SHP77 (cell line): ENCODE data around the gene ZNF628.

Source experiments
- DNase-seq, 2 experiments: peaks; one replicate each; lab custom pipeline; 2025; lab: John Stamatoyannopoulos, UW

The ZNF628 gene

DNA sequence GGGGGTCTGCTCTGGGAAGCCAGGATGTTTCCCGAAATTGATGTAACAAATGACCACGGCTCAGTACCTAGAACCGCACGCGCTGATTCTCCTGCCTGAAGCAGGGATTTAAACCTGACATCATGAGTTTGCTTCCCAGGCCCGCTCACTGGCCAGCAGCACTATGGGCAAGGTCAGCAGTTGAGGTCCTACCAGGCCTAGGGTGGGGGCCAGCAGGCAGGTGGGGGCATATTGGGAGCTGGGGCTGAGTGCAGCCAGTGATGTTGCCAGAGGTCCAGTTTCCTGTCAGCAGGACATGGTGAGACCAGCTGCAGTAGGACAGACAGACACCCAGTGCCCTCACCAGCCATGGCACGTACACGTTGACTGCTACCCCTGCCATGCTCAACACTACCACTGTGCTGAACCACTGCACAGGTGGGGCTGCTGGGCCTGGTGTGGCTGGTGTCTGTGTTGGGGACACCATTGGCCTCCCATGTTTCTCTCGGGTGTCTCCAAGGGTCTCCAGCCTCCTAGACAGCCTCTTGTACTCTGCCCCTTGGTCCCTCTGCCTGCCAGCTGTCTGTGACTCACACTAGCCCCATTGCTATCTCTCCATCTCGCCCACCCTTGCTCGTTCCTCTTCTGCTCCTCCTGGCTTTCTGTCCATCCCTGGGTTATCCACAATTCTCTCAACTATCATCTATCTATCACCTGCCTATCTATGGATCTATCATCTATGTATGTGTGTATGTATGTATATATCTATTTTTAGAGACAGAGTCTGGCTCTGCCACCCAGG lies 10.8 kb upstream of the ZNF628 start:
- DNase-seq: no peak

DNA sequence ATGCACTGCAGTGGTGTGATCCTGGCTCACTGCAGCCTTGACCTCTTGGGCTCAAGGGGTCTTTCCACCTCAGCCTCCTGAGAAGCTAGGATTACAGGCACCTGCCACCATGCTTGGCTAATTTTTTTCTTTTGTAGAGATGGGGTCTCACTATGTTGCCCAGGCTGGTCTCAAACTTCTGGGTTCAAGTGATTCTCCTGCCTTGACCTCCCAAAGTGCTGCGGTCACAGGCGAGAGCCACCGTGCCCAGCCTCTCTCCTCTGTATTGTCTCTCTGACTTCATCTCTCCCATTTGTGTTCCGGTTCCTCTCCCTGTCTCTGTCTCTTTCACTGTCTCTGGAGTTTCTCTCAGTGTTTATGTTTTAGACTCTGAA lies 10.2 kb upstream of the ZNF628 start:
- DNase-seq: no peak

DNA sequence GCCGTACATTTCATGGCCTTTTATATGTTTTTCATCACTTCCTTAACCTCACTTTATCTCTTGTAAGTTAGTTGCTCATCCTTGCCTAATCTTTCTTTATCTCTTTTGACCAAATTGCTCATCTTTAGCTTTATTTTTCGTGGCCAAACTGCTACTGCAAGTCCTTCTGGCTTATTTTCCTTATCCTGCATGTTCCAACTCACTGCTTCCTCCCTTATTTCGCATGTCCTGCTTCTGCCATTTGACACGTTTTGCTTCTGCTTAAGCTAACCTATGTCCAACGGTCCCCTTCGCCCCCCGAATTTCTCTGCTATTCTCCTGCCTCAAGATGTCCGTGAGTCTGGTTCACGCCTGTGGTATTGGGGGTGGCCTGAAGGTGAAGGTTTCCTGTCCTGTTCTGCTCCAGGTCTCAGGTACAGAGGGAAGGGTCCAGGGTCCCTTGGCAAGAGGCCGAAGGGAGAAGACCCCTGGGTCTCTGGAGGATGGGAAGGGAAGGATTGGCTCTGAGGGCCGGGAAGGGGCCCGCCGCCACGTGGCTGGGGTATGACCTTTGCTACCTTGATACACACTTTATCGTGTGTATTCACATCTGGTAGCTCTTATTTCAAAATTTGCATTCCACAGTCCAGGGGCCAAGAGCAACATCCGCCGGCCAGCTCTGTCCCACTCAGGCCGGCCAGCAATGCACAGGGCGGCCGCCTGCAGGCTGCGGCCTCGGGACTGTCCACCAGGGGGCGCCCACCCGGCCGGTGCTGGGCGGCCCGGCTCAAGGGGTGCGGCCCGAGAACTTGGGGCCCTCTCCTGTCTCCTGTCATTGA lies 9.0 kb upstream of the ZNF628 start:
- DNase-seq: no peak

DNA sequence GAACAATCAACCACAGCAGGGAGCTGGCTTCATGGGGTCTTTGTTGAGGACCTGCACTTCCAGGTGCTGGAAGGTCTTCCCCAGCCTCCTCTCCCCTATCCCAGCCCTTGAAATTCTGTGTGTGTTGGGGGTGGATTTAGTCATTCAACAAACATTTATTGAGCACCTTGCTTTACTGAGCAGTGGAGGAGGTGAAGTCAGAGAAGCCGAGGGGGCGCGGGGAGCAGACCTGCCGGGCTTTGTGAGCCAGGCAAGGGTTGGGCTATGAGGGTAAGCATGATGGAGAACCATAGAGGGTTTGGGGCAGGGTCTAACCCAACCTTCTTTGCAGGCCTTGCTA lies 8.4 kb upstream of the ZNF628 start:
- no peak for DNase-seq

DNA sequence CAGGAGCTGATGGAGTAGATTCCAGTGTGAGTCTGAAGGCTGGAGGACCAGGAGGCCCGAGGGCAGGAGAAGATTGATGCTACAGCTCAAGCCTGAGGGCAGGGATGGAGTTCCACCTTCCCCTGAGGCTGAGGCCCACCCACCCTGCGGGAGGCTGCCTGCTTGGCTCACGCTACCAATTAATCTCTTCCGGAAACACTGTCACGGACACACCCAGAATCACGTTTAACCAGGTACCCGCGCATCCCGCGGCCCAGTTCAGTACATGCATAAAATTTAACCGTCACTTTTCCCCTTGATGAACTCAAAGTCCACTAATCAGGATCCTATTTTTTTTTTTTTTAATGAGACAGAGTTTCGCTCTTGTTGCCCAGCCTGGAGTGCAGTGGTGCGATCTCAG lies 5.2 kb upstream of the ZNF628 start:
- no peak for DNase-seq

DNA sequence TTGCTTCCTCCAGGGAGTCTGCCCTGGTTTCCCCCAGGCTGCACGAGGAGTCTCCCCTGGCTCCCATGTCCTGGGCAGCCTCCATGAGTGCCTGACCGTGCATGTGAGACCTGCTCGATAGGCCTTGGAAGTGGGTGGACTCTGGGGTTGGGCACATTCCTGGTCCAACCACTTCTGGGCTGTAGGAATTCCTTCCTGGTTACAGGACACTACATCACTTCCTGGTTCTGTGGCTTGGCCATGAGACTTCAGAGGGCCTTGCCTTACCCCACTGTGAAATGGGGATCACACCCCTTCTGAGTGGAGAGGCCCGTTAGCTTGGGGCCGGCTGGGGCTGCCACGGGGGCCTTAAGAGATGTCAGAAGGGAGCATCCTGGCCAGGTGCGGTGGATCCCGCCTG lies 4.0 kb upstream of the ZNF628 start:
- DNase-seq: no peak

DNA sequence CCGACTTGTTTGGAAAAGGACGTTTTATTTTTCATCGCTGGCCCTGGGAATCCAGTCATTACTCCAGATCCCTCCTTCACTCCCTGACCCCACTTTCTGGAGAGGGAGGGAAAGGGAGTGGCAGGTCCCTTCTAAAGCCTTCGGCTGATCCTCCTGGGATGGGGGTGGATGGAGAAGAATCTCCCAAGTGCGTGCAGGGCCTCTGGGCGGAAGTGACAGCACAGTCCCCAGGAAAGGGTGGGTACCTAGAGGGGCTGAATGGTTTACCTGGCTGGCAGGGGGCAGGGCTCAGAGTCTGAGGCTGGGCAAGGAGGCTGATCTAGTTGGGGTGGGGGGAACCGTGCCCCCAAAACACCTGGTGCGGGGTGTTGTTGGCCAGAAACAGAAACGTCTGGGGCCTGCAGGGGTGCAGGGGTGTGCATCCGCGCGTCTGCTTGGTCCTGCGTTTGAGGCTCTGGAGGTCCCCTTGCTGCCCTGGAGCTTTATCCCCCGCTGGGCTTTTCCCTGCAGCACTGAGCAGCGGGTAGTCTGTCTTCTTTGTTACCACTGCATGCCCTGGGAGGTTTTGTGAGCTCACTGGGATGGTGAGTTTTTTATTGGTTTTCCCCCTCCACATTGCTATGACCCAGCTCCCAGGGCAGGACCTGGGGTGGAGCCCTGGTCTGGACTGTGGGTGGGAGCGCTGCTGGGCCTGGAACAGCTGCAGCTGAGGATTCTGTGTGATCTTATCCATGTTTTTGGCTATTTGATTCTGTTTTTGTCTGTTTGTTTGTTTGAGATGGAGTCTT lies 3.0 kb upstream of the ZNF628 start:
- DNase-seq: no peak

DNA sequence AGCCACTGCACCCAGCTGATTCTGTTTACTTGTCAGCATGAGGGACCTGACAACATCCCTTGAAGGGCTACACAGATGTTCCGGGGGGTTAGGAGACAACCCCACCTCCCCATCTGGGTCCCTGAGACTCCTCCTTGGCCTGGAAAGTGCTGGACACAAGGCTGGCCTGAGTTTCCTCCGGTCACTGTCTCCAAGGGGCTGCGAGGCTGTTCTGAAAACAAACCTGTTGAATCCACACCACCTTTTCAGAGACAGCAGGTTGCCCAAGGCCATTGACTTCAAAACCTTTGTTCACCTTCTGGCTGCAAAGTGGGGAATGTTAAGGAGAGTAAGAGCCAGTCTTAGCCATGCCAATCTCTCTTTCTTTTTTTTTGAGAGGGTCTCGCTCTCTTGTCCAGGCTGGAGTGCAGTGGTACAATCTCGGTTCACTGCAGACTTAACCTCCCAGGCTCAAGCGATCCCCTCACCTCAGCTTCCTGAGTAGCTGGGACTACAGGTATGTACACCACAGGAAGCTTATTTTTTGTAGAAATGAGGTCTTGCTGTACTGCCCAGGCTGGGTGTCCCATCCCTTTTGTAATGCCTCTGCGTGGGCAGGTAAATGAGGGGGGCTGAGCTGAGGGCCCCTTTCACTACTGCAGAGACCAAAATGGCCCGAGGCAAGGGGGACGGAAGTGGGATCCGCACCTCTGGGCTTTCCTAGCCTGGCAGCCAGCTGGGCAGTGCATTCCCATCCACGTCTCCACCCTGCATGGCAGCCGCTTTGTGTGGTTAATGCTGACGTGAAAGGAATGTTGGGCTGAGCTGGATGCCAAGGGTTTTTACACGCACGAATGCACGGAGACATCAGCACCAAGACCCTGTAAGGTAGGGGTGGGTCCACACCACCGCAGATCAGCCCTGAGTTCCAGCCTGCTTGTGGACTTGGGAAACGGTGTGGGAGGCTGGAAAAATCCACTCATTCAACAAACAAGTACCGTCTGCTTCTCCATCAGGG lies 1.9 kb upstream of the ZNF628 start:
- DNase-seq: no peak

DNA sequence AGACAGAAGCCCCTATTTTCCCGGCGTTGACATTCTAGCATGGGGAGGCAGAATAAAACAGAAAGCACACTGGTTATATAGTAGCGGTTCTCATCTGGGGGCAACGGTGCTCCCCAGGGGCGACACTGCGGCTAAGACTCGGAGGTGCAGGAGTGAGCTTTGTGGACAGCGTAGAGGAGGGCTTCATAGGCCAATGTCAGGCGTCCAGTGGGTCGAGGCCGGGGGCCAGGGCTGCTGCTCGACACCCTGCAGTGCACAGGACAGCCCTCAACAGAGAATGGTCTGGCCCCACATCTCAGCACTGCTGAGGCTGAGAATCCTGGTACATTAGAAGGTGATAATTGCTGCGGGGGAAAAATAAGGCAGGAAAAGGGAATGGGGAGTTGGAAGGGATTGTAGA lies 1.5 kb downstream of the ZNF628 start:
- DNase-seq: no peak

DNA sequence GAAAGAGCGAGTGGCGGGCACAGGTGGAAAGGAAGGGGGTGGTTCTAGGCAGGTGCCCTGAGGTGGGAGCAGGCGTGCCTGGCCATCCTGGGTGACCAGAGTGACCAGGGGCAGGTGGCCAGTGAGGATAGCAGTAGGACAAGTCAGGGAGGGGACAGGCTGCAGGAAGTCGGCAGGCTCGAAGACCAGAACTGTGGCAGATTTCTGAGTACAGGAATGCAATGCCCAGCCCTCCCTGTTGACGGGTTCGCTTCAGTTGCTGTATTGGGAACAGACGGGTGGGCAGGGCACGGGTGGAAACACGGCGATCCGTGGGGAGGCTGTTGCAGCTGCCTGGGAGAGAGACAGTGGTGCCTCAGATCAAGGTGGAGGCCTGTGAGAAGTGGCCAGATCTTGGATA lies 1.9 kb downstream of the ZNF628 start:
- no peak for DNase-seq

DNA sequence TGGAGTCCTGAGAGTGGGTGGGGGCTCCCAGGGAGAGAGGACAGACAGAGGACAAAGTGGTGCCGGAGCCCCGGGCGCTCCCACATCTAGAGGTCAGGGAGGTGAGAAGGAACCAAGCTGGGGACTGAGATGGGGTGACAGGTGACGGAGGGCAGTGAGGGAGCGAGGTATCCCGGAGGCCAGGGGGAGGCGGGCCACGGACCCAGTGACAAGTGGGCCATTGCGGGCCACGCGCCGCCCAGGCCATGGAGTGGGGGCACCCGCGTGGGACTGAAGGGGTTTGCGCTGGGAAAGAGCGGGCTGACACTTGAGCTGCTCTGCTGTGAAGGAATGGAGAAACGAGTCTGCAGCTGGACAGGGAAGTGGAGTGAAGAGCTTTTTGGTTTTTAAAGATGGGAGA lies 2.6 kb downstream of the ZNF628 start:
- no peak for DNase-seq

DNA sequence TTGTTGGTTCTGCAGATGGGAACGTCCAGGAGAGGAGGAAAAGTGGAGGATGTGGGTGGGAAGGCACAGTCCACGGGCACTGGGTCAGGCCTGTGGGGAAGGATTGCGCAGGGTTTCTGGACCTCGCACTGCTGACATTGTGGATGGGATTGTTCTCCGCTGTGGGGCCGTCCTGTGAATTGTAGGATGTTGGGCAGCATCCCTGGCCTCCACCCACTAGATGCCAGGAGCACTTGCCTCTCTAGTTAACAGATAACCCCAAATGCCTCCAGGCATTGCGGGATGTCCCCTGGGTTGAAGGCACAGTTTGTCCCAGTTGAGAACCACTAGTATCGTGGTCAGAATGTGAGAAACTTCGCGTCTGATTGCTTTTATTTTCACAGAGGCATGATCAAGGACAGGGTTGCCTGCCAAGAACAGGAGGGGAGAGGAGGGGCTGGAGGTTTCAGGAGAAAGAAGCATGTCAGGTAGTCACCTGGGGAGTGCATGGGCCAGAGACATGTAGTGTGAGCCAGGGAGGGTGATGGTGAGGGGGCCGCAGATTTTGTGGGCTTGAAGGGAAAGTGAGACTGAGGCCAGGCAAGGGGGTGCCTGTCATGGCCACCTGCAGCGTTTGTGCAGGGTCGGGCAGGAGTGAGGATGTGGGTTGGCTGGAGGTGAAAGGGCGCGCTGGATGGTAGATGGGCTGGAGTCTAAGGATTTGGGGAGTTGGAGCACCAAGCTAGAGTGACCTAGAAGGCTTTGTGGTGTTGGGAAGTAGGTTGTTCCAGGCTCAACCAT lies 3.2 kb downstream of the ZNF628 start:
- DNase-seq: no peak

DNA sequence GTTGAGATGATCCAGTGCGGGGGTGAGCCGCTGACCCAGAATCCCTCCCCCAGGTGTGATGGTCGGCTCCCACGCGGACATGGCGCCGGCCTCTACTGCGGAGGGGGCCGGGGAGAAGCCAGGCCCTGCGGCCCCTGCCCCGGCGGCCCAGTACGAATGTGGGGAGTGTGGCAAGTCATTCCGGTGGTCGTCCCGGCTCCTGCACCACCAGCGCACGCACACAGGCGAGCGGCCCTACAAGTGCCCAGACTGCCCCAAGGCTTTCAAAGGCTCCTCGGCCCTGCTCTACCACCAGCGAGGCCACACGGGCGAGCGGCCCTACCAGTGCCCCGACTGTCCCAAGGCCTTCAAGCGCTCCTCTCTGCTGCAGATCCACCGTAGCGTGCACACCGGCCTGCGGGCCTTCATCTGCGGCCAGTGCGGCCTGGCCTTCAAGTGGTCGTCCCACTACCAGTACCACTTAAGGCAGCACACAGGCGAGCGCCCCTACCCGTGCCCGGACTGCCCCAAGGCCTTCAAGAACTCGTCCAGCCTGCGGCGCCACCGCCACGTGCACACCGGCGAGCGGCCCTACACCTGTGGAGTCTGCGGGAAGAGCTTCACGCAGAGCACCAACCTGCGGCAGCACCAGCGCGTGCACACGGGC lies 4.9 kb downstream of the ZNF628 start:
- no peak for DNase-seq

DNA sequence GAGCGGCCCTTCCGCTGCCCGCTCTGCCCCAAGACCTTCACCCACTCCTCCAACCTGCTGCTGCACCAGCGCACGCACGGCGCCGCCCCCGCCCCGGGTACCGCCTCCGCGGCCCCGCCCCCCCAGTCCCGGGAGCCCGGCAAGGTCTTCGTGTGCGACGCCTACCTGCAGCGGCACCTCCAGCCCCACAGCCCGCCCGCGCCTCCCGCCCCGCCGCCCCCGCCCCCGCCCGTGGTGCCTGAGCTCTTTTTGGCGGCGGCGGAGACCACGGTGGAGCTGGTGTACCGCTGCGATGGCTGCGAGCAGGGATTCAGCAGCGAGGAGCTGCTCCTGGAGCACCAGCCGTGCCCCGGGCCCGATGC lies 5.4 kb downstream of the ZNF628 start:
- no peak for DNase-seq

DNA sequence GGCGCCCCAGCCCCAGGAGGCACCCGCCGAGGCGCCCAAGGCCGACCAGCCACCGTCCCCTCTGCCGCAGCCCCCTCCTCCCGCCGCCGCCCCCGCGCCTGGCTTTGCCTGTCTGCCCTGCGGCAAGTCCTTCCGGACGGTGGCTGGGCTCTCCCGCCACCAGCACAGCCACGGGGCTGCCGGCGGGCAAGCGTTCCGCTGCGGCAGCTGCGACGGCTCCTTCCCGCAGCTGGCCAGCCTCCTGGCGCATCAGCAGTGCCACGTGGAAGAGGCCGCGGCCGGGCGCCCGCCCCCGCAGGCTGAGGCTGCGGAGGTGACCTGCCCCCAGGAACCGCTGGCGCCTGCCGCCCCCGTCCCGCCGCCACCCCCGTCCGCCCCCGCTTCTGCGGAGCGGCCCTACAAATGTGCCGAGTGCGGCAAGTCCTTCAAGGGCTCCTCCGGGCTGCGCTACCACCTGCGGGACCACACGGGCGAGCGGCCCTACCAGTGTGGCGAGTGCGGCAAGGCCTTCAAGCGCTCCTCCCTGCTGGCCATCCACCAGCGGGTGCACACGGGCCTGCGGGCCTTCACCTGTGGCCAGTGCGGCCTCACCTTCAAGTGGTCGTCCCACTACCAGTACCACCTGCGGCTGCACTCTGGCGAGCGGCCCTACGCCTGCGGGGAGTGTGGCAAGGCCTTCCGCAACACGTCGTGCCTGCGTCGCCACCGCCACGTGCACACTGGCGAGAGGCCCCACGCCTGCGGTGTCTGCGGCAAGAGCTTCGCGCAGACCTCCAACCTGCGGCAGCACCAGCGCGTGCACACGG lies 5.9 kb downstream of the ZNF628 start:
- DNase-seq: no peak

DNA sequence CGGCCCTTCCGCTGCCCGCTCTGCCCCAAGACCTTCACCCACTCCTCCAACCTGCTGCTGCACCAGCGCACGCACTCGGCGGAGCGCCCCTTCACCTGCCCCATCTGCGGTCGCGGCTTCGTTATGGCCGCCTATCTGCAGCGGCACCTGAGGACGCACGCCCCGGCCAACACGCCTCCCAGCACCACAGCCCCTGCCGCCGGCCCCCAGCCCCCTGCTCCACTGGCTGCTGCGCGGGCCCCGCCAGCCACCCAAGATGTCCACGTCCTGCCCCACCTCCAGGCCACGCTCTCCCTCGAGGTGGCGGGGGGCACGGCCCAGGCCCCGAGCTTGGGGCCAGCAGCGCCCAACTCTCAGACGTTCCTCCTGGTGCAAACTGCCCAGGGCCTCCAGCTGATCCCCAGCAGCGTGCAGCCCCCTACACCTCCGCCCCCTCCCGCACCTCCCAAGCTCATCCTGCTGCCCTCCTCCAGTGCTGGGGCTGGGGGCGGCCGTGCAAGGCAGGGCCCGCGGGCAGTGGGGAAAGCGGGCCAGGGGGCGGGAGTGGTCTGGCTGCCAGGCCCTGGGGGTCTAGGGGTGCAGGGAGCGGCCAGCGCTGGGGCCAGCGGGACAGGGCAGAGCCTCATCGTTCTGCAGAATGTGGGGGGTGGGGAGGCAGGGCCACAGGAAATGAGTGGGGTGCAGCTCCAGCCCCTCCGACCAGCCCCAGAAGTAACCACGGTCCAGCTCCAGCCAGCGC lies 6.7 kb downstream of the ZNF628 start:
- DNase-seq: no peak

DNA sequence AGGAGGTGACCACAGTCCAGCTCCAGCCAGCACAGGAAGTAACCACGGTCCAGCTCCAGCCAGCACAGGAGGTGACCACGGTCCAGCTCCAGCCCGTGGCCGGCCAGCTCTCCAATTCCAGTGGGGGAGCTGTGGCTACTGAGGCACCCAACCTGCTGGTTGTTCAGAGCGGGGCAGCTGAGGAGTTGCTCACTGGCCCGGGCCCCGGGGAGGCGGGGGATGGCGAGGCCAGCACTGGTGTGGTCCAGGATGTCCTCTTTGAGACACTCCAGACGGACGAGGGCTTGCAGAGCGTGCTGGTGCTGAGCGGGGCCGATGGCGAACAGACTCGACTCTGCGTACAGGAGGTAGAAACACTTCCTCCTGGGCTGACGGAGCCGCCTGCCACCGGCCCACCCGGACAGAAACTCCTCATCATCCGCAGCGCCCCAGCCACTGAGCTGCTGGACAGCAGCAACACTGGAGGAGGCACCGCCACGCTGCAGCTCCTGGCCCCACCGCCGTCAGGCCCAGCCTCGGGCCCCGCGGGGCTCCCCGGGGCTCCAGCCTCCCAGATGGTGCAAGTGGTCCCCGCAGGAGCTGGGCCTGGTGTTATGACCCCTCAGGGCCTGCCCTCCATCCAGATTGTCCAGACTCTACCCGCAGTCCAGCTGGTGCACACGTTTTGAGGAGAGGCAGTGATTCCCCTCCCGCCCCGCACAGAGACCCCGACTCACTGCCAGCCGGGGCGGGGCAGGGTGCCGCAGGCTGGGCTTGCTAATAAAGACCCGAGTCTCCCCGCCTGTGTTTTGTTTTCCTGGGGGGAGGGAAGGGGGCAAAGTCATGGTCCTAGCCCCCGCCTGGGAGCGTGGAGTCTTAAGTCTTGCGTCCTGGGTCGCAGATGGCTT lies 7.5 kb downstream of the ZNF628 start:
- DNase-seq: no peak
